OCI-LY1 (cell line): ENCODE results near the gene MYMX.
"Not testable (repeated sequence)": the region's sequence is repeated elsewhere in the genome, so short reads cannot be mapped to it uniquely, and the experiment has no call there.

Experiments used
- H2AFZ ChIP-seq: fragments of 200-600 bp; sonication (generic), shearing (Covaris generic); 2 replicates; pipeline ENCODE4 v1.6.0; 2014; ENCODE audit warnings: antibody characterized with exemption, mild to moderate bottlenecking, low read length
- H3F3A ChIP-seq: fragments of 200-600 bp; sonication (generic), shearing (Covaris generic); 2 replicates; pipeline ENCODE4 v1.6.0; 2014; ENCODE audit warnings: mild to moderate bottlenecking, antibody characterized with exemption, low read length, moderate library complexity; ENCODE audit not compliant: insufficient read depth
- H3K27ac ChIP-seq: fragments of 200-600 bp; sonication (generic); 2 replicates; pipeline ENCODE4 v1.5.1; 2014; ENCODE audit warnings: low read length, mixed run types, mild to moderate bottlenecking, low read depth; ENCODE audit not compliant: poor library complexity, severe bottlenecking
- H3K27me3 ChIP-seq: fragments of 200-600 bp; sonication (generic); 2 replicates; pipeline ENCODE4 v1.6.0; 2014; ENCODE audit warnings: antibody characterized with exemption, mild to moderate bottlenecking, low read length, moderate library complexity; ENCODE audit not compliant: insufficient read depth
- H3K36me3 ChIP-seq: fragments of 200-600 bp; sonication (generic); 2 replicates; pipeline ENCODE4 v1.6.1; 2014; ENCODE audit warnings: mild to moderate bottlenecking, antibody characterized with exemption, low read length, moderate library complexity, mixed read lengths; ENCODE audit not compliant: insufficient read depth
- H3K4me1 ChIP-seq: fragments of 200-600 bp; sonication (generic); 2 replicates; pipeline ENCODE4 v1.5.1; 2014; ENCODE audit warnings: mild to moderate bottlenecking, low read length, moderate library complexity; ENCODE audit not compliant: insufficient read depth, severe bottlenecking
- H3K4me2 ChIP-seq: fragments of 200-600 bp; sonication (generic), shearing (Covaris generic); 2 replicates; pipeline ENCODE4 v1.6.1; 2014; ENCODE audit warnings: low read length
- H3K4me3 ChIP-seq: fragments of 200-600 bp; sonication (generic); 2 replicates; pipeline ENCODE4 v1.5.1; 2014; ENCODE audit warnings: low read length, low read depth, mild to moderate bottlenecking, mixed read lengths; ENCODE audit not compliant: poor library complexity, severe bottlenecking
- H3K79me2 ChIP-seq: fragments of 200-600 bp; shearing (Covaris generic); 2 replicates; pipeline ENCODE4 v1.6.1; 2016; ENCODE audit warnings: mixed run types, low read length, mixed read lengths; ENCODE audit not compliant: insufficient read depth
- H3K9ac ChIP-seq: fragments of 200-600 bp; sonication (generic), shearing (Covaris generic); 2 replicates; pipeline ENCODE4 v1.6.1; 2014; ENCODE audit warnings: mild to moderate bottlenecking, low read length, mixed read lengths
- H3K9me2 ChIP-seq: fragments of 200-600 bp; sonication (generic), shearing (Covaris generic); 2 replicates; pipeline ENCODE4 v1.6.1; 2014; ENCODE audit warnings: low read depth, mild to moderate bottlenecking, low read length, mixed read lengths
- H3K9me3 ChIP-seq: fragments of 200-600 bp; shearing (Covaris generic); 2 replicates; pipeline ENCODE4 v1.6.1; 2014; ENCODE audit warnings: low read length, mixed read lengths
- H4K20me1 ChIP-seq: fragments of 200-600 bp; sonication (generic), shearing (Covaris generic); 2 replicates; pipeline ENCODE4 v1.6.0; 2016; ENCODE audit warnings: mild to moderate bottlenecking, low read length; ENCODE audit not compliant: insufficient read depth
- EZH2 ChIP-seq: fragments of 200-600 bp; sonication (generic), shearing (Covaris generic); IDR thresholded peaks from 2 replicates; pipeline ENCODE4 v1.8.0; 2017; ENCODE audit warnings: borderline replicate concordance, mixed run types, mild to moderate bottlenecking, antibody characterized with exemption, low read length, moderate library complexity, mixed read lengths
- TF ChIP-seq, protein P1 (sequence below): fragments of 200-600 bp; sonication (generic), shearing (Covaris generic); IDR thresholded peaks from 2 replicates; pipeline ENCODE4 v1.5.1; 2017; ENCODE audit warnings: mild to moderate bottlenecking, antibody characterized with exemption, low read length, moderate library complexity, mixed read lengths

Gene MYMX

DNA sequence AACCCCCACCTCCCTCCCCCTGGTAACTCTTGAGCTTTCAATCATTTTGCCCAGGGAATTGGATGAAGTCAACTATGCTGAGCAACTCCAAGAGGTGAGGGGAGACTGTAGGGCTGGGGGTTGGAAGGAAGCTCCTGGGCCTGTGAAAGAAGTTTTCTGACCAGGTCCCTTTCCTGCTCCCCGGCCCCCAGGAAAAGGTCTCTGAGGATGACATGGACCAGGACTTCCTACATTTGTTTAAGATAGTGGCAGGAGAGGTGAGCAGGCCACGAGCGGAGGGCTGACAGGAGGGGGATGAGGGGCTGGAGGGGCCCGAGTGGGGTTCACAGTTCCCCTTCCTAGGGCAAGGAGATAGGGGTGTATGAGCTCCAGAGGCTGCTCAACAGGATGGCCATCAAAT, 36.3 kb upstream of the MYMX start:
- Histone ChIP-seq H3K27ac (no peak overlapping the region), H3K27me3 (peaks cover 15% of the 10 kb centered on the region; the same call in 1 of the 2 replicates), H4K20me1 (no peaks in the 10 kb centered on the region), H3F3A (no peaks in the 10 kb centered on the region), H3K36me3 (no peaks in the 10 kb centered on the region), H3K79me2 (no peaks in the 10 kb centered on the region), H3K9ac (no peak overlapping the region), H3K4me3 (no peak overlapping the region), H3K4me2 (no peak overlapping the region), H3K9me3 (no peaks in the 10 kb centered on the region), H3K9me2 (no peaks in the 10 kb centered on the region), H3K4me1 (peaks cover 6% of the 10 kb centered on the region), H2AFZ (no peak overlapping the region)
- TF ChIP-seq EZH2, result no peak
- TF ChIP-seq, protein P1, sequence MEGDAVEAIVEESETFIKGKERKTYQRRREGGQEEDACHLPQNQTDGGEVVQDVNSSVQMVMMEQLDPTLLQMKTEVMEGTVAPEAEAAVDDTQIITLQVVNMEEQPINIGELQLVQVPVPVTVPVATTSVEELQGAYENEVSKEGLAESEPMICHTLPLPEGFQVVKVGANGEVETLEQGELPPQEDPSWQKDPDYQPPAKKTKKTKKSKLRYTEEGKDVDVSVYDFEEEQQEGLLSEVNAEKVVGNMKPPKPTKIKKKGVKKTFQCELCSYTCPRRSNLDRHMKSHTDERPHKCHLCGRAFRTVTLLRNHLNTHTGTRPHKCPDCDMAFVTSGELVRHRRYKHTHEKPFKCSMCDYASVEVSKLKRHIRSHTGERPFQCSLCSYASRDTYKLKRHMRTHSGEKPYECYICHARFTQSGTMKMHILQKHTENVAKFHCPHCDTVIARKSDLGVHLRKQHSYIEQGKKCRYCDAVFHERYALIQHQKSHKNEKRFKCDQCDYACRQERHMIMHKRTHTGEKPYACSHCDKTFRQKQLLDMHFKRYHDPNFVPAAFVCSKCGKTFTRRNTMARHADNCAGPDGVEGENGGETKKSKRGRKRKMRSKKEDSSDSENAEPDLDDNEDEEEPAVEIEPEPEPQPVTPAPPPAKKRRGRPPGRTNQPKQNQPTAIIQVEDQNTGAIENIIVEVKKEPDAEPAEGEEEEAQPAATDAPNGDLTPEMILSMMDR, result no peak

DNA sequence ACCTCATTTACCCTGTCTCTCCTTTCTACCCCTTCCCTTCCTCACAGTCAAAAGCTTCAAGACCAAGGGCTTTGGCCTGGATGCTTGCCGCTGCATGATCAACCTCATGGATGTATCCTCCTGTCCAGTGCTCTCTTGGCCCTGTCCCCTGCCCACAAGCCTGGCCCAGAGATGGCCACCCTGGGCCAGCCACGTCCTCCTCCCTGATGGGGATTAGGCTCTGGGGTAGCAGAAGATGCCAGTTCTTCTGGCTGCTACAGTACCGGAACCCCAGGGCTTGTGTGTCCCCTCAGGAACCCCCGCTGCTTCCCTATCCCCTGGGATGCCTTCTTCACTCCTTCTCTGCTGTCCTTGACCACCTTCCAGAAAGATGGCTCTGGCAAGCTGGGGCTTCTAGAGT, 35.8 kb upstream of the MYMX start:
- H3K27ac ChIP-seq, result no peak overlapping the region
- no peaks in the 10 kb centered on the region for H4K20me1 ChIP-seq
- H3K9me2 ChIP-seq, result no peaks in the 10 kb centered on the region
- peaks cover 15% of the 10 kb centered on the region; the same call in 1 of the 2 replicates for H3K27me3 ChIP-seq
- TF ChIP-seq EZH2, result no peak
- TF ChIP-seq, protein P1, result no peak
- no peaks in the 10 kb centered on the region for H3F3A ChIP-seq
- H3K4me3 ChIP-seq, result no peak overlapping the region
- no peaks in the 10 kb centered on the region for H3K79me2 ChIP-seq
- no peak overlapping the region for H3K9ac ChIP-seq
- H3K36me3 ChIP-seq, result no peaks in the 10 kb centered on the region
- peaks cover 6% of the 10 kb centered on the region for H3K4me1 ChIP-seq
- H2AFZ ChIP-seq, result no peak overlapping the region
- H3K9me3 ChIP-seq, result no peaks in the 10 kb centered on the region
- no peak overlapping the region for H3K4me2 ChIP-seq

DNA sequence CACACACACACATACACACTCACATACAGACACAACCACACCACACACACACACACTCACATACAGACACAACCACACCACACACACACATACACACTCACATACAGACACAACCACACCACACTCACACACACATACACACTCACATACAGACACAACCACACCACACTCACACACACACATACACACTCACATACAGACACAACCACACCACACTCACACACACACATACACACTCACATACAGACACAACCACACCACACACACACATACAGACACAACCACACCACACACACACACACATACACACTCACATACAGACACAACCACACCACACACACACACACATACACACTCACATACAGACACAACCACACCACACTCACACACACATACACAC, 34.9 kb upstream of the MYMX start:
- H3F3A ChIP-seq, H2AFZ ChIP-seq, H3K9me3 ChIP-seq, H3K4me1 ChIP-seq, H3K4me3 ChIP-seq, H3K36me3 ChIP-seq, H3K27ac ChIP-seq, H3K4me2 ChIP-seq, H3K79me2 ChIP-seq, H4K20me1 ChIP-seq, H3K9me2 ChIP-seq, H3K9ac ChIP-seq, H3K27me3 ChIP-seq: not testable (repeated sequence)

DNA sequence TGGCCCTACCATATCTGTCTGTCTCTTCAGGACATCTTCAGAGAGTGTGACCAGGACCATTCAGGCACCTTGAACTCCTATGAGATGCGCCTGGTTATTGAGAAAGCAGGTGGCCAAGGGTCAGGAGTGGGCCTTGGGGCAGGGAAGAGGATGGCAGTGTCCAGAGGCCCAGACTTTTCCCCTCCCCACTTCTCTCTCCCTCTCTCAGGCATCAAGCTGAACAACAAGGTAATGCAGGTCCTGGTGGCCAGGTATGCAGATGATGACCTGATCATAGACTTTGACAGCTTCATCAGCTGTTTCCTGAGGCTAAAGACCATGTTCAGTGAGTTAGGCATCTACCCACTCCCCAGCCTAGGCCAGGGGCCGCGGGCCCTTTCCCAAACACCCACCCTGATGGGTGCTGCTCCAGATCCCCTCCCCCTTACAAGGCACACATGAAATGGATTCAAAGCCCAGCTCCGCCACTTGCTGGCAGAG, 33.8 kb upstream of the MYMX start:
- no peak overlapping the region for H3K4me2 ChIP-seq
- no peaks in the 10 kb centered on the region for H3F3A ChIP-seq

More for the DNA sequence above, 33.8 kb upstream of the MYMX start:
- Histone ChIP-seq H3K9ac (no peak overlapping the region), H3K9me2 (no peaks in the 10 kb centered on the region), H3K4me3 (no peak overlapping the region), H3K79me2 (no peaks in the 10 kb centered on the region), H3K27ac (no peak overlapping the region), H3K27me3 (peaks cover 7% of the 10 kb centered on the region; the same call in 1 of the 2 replicates), H4K20me1 (no peaks in the 10 kb centered on the region), H3K36me3 (no peaks in the 10 kb centered on the region), H2AFZ (no peak overlapping the region), H3K9me3 (no peaks in the 10 kb centered on the region), H3K4me1 (no peaks in the 10 kb centered on the region)
- TF ChIP-seq, protein P1, result no peak
- TF ChIP-seq EZH2, result no peak
